Hair follicular keratinocyte (primary cell): Measurements from ENCODE around the gene TUBAL3. TPM values are rescaled to one million over a fixed set of nuclear protein-coding genes. Genes with fewer than 3 reads are reported as not detected.

Source experiments
- total RNA-seq: library from RNA; depleted of rRNA; stranded (reverse); fragments of >200 nt; gene quantifications from 2 replicates; pipeline ENCODE4 v1.2.3, GENCODE V29; 2015

TUBAL3 gene
- total RNA-seq: 1.1 and 1.5 TPM in 2 replicates

DNA sequence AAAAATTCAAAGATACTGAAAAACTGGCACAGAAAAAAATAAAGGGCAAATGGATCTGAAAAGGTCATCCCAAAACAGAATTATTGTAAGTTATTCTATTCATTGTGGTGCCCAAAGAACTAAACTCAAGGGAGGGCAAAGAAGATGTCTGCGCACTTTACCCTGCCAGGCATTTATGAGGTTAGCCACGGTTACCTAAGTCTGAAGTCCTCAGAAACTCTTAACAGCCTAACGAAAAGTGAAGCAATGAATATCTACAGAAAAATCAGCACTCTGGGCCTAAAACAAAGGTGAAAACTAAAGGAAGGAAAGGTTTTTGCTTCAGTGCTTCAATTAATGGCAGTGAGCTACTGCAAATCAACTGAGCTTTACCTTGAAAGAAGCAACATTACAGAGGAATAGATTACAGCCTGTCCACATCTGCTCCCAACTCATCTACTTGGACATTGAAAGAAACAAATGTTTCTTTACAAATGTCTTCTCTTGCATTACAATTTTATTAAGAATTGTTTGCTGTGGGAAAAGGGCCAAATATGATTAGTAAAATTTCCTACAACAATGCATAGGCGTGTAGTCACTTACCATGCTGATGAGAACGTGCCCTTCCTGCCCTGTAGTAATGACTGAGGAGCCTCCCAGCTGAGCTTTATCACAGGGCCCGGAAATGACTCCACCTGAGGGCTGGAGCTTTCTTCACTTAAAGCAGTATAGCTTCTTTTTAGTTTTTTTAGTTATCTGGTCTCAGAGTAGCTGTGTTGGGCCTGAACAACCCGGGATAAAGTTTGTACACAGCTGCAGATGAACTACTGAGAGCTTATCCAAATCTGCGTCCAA lies at the start of gene TUBAL3:
TUBAL3 (minus strand) TSS at position 621 of the 834 bp plus-strand sequence; CDS start at position 585, 36 bp downstream.

DNA sequence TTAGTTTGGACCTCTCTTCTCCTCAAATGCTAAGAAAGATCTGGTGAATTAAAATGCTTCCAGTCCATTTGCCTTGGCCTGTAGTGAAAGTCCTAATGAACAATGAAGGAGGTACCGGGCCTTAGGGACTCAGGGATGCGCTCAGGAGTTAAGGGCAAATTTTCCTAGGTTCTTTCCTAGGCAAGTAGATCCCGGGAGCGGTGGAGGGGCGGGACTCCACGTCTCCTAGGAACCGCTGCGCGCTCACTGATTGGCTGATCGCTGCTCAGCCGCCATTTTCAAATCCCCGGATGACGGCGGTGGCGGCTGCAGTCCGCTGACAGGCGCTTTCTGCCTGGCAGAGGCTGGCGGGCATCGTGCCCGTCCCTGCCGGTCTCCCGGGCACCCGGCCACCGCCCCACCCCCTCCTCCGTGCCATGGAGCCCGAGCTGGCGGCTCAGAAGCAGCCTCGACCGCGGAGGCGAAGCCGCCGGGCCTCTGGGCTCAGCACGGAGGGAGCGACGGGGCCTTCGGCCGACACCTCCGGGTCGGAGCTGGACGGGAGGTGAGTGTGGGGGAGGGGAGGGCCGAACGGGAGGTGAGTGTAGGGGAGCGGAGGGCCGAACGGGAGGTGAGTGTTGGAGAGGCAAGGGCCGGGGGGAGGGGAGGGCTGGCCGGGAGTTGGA lies 7.8 kb upstream of the TUBAL3 start, which contains the start of gene NET1:
NET1 (plus strand) TSS at position 281 of the 665 bp plus-strand sequence; CDS start at position 417, 136 bp downstream.

DNA sequence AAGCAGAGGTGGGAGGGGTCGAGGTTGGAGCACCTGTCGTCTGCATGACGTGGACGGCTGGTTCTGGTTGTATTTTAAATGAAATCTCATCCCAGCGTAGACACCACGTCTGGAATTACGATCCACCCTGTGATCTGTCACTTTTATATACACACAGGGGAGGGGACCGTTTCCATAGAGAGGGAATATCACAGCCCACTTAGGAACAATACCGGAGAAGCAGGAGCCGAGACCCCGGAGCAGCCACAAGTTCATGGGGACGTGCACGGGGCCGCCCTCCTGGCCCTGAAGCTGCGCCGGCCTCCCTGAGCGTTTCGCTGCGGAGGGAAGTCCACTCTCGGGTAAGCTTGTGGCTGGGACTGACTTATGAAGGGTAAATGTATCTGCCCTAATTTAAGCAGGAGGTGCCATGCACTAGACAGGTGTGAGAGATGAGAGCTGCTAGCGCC lies 39.7 kb downstream of the TUBAL3 start, which contains the start of gene UCN3:
UCN3 (plus strand) TSS at position 77 of the 449 bp plus-strand sequence. CDS start 8,755 bp downstream, outside the sequence.

Other genes with a start within 250 kb of the TUBAL3 start
- gene AKR1C8, start 219.7 kb downstream of the TUBAL3 start, total RNA-seq: not detected in 2 replicates
- not detected in 2 replicates for gene AKR1C4, start 208.0 kb downstream of the TUBAL3 start, total RNA-seq
- not detected in 2 replicates for gene UCN3, start 39.9 kb downstream of the TUBAL3 start, total RNA-seq
- gene NET1, start 7.7 kb upstream of the TUBAL3 start, total RNA-seq: 164 and 185 TPM in 2 replicates
- not detected in 2 replicates for gene CALML5, start 94.7 kb upstream of the TUBAL3 start, total RNA-seq
- gene CALML3, start 120.1 kb upstream of the TUBAL3 start, total RNA-seq: 58.4 and 62.7 TPM in 2 replicates